Mammary epithelial cell (primary cell): ENCODE measurements around the gene PCNX1.

Experiments used
- EZH2 ChIP-seq: IDR thresholded peaks from 2 replicates; pipeline ENCODE4 v1.6.1; 2012; ENCODE audit warnings: low read length, inconsistent platforms, borderline replicate concordance
- TF ChIP-seq, protein P1 (sequence below), 2 donors: IDR thresholded peaks in 1 of 2; conservative IDR thresholded peaks in 1 of 2; 2 replicates each; pipeline ENCODE4 v1.5.1; 2011 to 2012; ENCODE audit warnings: inconsistent platforms in 2 of 2, low read length in 2 of 2, mild to moderate bottlenecking in 2 of 2, control low read depth in 1 of 2, low read depth in 1 of 2; ENCODE audit not compliant: insufficient read depth in 1 of 2; ENCODE audit errors: extremely low read depth in 1 of 2

- TF ChIP-seq, protein P1, sequence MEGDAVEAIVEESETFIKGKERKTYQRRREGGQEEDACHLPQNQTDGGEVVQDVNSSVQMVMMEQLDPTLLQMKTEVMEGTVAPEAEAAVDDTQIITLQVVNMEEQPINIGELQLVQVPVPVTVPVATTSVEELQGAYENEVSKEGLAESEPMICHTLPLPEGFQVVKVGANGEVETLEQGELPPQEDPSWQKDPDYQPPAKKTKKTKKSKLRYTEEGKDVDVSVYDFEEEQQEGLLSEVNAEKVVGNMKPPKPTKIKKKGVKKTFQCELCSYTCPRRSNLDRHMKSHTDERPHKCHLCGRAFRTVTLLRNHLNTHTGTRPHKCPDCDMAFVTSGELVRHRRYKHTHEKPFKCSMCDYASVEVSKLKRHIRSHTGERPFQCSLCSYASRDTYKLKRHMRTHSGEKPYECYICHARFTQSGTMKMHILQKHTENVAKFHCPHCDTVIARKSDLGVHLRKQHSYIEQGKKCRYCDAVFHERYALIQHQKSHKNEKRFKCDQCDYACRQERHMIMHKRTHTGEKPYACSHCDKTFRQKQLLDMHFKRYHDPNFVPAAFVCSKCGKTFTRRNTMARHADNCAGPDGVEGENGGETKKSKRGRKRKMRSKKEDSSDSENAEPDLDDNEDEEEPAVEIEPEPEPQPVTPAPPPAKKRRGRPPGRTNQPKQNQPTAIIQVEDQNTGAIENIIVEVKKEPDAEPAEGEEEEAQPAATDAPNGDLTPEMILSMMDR (conservative IDR thresholded peaks at IDR 0.05 in 1 of 2, IDR thresholded peaks at IDR 0.05 in 1 of 2; ENCODE audit: extremely low read depth in 1 of 2, insufficient read depth in 1 of 2, low read depth in 1 of 2, low read length in 2 of 2), result no peak
- TF ChIP-seq EZH2, result no peak
Observed at GRCh38 chr14:70901269-70901668, 6.0 kb upstream of the PCNX1 start.
